CD4-positive, alpha-beta T cell (primary cell): ENCODE results near the gene TLR9. TPM values are rescaled to one million over a fixed set of nuclear protein-coding genes. Genes with fewer than 3 reads are reported as not detected.

ENCODE experiments used
- ATAC-seq: fragments of 200-7000 bp; cut with Tn5 transposase; one replicate; pipeline ENCODE4 v1.10.0; 2022; ENCODE audit warnings: mild to moderate bottlenecking; ENCODE audit not compliant: poor library complexity
- CTCF ChIA-PET: fragments of 350-600 bp; sonication (Branson Sonifier 250); formaldehyde crosslinking; loops from one replicate; lab custom pipeline; 2021; ENCODE audit warnings: antibody characterized with exemption, inconsistent platforms; lab: Charles Lee
- POLR2A ChIA-PET: fragments of 350-600 bp; sonication (Branson Sonifier 250); formaldehyde crosslinking; loops from one replicate; lab custom pipeline; 2021; ENCODE audit warnings: antibody characterized with exemption, inconsistent platforms; lab: Charles Lee
- DNase-seq, 14 experiments: peaks; one replicate each; pipeline ENCODE4 v3.0.0-alpha.2; 2013 to 2020; ENCODE audit warnings: mixed read lengths in 2 of 14
- H3K27ac ChIP-seq, 2 donors: one replicate each; pipeline versions ENCODE4 v1.5.1 to v1.7.0; 2013; ENCODE audit warnings: low read length in 2 of 2, low read depth in 1 of 2, mild to moderate bottlenecking in 1 of 2
- H3K27me3 ChIP-seq, 2 experiments: 1 replicate in 1 of 2; 2 replicates in 1 of 2; pipeline versions ENCODE4 v1.6.1 to v1.7.0; 2013; ENCODE audit warnings: low read length in 2 of 2, control low read depth in 1 of 2, mild to moderate bottlenecking in 1 of 2, moderate library complexity in 1 of 2; ENCODE audit not compliant: insufficient read depth in 2 of 2, control insufficient read depth in 1 of 2
- H3K36me3 ChIP-seq: one replicate; pipeline ENCODE4 v1.6.1; 2013; ENCODE audit warnings: low read length, control low read depth; ENCODE audit not compliant: insufficient read depth
- H3K4me1 ChIP-seq: one replicate; pipeline ENCODE4 v1.6.1; 2013; ENCODE audit warnings: low read length, control low read depth; ENCODE audit not compliant: insufficient read depth
- H3K4me3 ChIP-seq: one replicate; pipeline ENCODE4 v1.5.1; 2013; ENCODE audit warnings: mild to moderate bottlenecking, low read length, moderate library complexity
- H3K9me3 ChIP-seq, 2 experiments: 1 replicate in 1 of 2; 2 replicates in 1 of 2; pipeline versions ENCODE4 v1.6.1 to v1.7.0; 2013; ENCODE audit warnings: low read length in 2 of 2, mild to moderate bottlenecking in 2 of 2, control low read depth in 1 of 2, moderate library complexity in 1 of 2; ENCODE audit not compliant: control insufficient read depth in 1 of 2, insufficient read depth in 1 of 2
- H3K27ac Mint-ChIP-seq: one replicate; pipeline ENCODE4 v1.8.0; 2020; ENCODE audit warnings: mixed read lengths
- H3K27me3 Mint-ChIP-seq: one replicate; pipeline ENCODE4 v1.8.0; 2021; ENCODE audit warnings: mixed read lengths
- H3K36me3 Mint-ChIP-seq: one replicate; pipeline ENCODE4 v1.8.0; 2021; ENCODE audit warnings: low read depth, mixed read lengths
- H3K4me1 Mint-ChIP-seq: one replicate; pipeline ENCODE4 v1.8.0; 2021; ENCODE audit warnings: low read depth, mixed read lengths
- H3K4me3 Mint-ChIP-seq: one replicate; pipeline ENCODE4 v1.8.0; 2020; ENCODE audit warnings: mild to moderate bottlenecking, mixed read lengths
- H3K9me3 Mint-ChIP-seq: one replicate; pipeline ENCODE4 v1.8.0; 2020; ENCODE audit warnings: mixed read lengths
- CTCF ChIP-seq: fragments of 200-600 bp; IDR thresholded peaks from one replicate; pipeline ENCODE4 v1.8.0; 2022; ENCODE audit warnings: antibody characterized with exemption, mild to moderate bottlenecking
- intact Hi-C, 2 experiments: fragments of 100-400 bp; cut with DNase I in 1 of 2; cut with micrococcal nuclease in 1 of 2; formaldehyde crosslinking; loops; one replicate each; pipeline versions ENCODE4 v1.15.1 to v1.9.0; 2023 to 2025; cut with DNase I, micrococcal nuclease
- total RNA-seq, 174 experiments: library from RNA in 2 of 174; stranded (reverse) in 2 of 174; gene quantifications; one replicate each; pipeline ENCODE4 v1.2.3 and lab custom pipeline; 2021 to 2026

TLR9 gene
- total RNA-seq, 2 experiments from 2014 or later: 0.08 to 0.17 TPM

DNA sequence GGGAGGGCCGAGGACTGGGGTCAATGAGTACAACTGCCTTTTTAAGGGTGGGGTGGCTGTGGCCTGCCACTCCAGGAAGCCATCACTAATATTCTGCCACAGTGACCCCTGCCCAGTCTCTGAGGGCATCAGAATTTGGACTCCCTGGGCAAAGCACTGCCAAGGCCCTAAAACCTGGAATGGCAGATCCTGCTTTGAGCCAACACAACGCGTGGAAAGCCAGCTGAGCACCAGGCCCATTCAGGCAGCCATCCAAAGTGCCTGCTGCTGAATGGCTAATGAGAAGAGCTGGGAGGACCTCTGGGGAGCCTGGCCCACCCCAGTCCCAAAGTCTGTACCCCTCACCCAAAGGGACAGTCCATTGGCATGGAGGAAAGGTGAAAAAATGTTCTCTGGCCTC lies 8.5 kb upstream of the TLR9 start:
- Histone ChIP-seq H3K27me3 (no peaks in the 10 kb centered on the region), H3K4me1 (peaks cover 81% of the 10 kb centered on the region), H3K27ac (no peak overlapping the region), H3K36me3 (peaks cover 61% of the 10 kb centered on the region), H3K4me3 (no peak overlapping the region), H3K9me3 (no peaks in the 10 kb centered on the region)
- Mint-ChIP-seq H3K4me1 (peaks cover 68% of the 10 kb centered on the region), H3K4me3 (no peak overlapping the region), H3K9me3 (no peaks in the 10 kb centered on the region), H3K36me3 (peaks cover 75% of the 10 kb centered on the region), H3K27me3 (no peaks in the 10 kb centered on the region), H3K27ac (peak overlapping the region; percentile 63)
- no peak for ATAC-seq
- ChIA-PET CTCF (interaction anchor here (0.8 to 4.9 kb wide), 3 partner anchors 38 to 178 kb away, joined by 3 to 62 read pairs (median 7); partner anchors contain the start of gene WDR82), POLR2A (interaction anchor here (3.6 to 17.5 kb wide), 4 partner anchors 11 to 44 kb away, joined by 19 to 293 read pairs (median 104); partner anchors contain the start of genes PPM1M, TLR9 and WDR82)
- intact Hi-C loops: loop anchor here in 1 of 2 experiments (1.0 kb wide), 1 partner anchor 105 kb away; no protein-coding TSS in a partner anchor
- no peak for TF ChIP-seq CTCF
- no peak for DNase-seq

- TF ChIP-seq CTCF: no peak
- ChIA-PET CTCF (interaction anchor here (1.1 to 4.9 kb wide), 8 partner anchors 10 to 106 kb away, joined by 3 to 62 read pairs (median 12); partner anchors contain the start of gene WDR82), POLR2A (interaction anchor here (1.7 to 3.6 kb wide), 3 partner anchors 20 to 106 kb away, joined by 6 to 19 read pairs (median 9); partner anchors contain the start of gene WDR82)
- H3K9me3 ChIP-seq: no peaks in the 10 kb centered on the region
- ATAC-seq: no peak
- Mint-ChIP-seq H3K36me3 (peaks cover 76% of the 10 kb centered on the region), H3K27me3 (no peaks in the 10 kb centered on the region), H3K4me1 (peaks cover 63% of the 10 kb centered on the region), H3K27ac (peak overlapping the region; percentile 63), H3K9me3 (no peaks in the 10 kb centered on the region), H3K4me3 (peak overlapping the region; percentile 38)
- H3K27ac ChIP-seq: peak overlapping the region in 1 of 2 donors; percentile 16
- no peak for DNase-seq
- H3K4me1 ChIP-seq: peaks cover 76% of the 10 kb centered on the region
- H3K36me3 ChIP-seq: peaks cover 69% of the 10 kb centered on the region
- no peak overlapping the region for H3K4me3 ChIP-seq
- H3K27me3 ChIP-seq: no peaks in the 10 kb centered on the region
- intact Hi-C loops: loop anchor here in 1 of 2 experiments (1.0 kb wide), 1 partner anchor 106 kb away; no protein-coding TSS in a partner anchor
Observed at GRCh38 chr3:52233108-52233591, 7.7 kb upstream of the TLR9 start.

DNA sequence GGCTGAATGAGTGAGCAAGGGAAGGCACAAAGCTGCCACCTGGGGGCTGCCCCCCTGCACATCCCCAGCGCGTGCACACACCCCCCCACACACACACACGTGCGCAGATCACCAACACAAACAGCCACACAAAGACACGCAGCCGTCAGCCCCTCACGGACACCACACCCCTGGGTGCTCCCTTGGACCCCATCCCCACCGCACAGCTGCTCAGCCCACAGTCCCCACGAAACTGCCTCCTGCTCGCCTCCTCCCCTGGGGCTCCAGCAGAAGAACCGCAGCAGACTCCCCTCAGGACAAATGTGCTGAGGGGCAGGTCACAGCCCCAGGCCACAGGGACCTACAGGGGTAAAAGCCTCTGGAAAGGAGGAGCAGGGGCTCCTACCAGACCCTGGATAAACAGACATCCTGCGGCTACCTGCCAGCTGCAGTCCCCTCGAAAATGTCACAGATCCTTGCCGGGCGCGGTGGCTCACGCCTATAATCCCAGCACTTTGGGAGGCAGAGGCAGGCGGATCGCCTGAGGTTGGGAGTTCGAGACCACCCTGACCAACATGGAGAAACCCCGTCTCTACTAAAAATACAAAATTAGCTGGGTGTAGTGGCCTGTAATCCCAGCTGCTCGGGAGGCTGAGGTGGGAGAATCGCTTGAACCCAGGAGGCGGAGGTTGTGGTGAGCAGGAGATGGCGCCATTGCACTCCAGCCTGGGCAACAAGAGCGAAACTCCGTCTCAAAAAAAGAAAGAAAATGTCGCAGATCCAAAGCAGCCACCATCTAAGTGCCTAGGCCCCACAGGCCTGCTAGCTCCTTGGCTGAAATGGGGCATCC lies 7.0 kb upstream of the TLR9 start:
- Mint-ChIP-seq H3K4me1 (peaks cover 56% of the 10 kb centered on the region), H3K9me3 (no peaks in the 10 kb centered on the region), H3K27me3 (no peaks in the 10 kb centered on the region), H3K36me3 (peaks cover 81% of the 10 kb centered on the region), H3K27ac (peak overlapping the region; percentile 63), H3K4me3 (peak overlapping the region; percentile 15)
- peaks cover 74% of the 10 kb centered on the region for H3K4me1 ChIP-seq
- ChIA-PET CTCF (interaction anchor here (0.8 to 4.9 kb wide), 11 partner anchors 8 to 106 kb away, joined by 3 to 62 read pairs (median 8); partner anchors contain the start of gene WDR82), POLR2A (interaction anchor here (1.5 to 3.6 kb wide), 7 partner anchors 10 to 107 kb away, joined by 3 to 19 read pairs (median 7); partner anchors contain the start of gene WDR82)
- ATAC-seq (peak; percentile 43), DNase-seq (peak in 7 of 14 experiments; percentile 27 to 72 (median 48))
- H3K27me3 ChIP-seq: no peaks in the 10 kb centered on the region
- peak; percentile 36 for TF ChIP-seq CTCF
- peak overlapping the region in 1 of 2 donors; percentile 16 for H3K27ac ChIP-seq
- peaks cover 75% of the 10 kb centered on the region for H3K36me3 ChIP-seq
- no peaks in the 10 kb centered on the region for H3K9me3 ChIP-seq
- no peak overlapping the region for H3K4me3 ChIP-seq
- intact Hi-C loops: loop anchor here in 1 of 2 experiments (1.0 kb wide), 1 partner anchor 107 kb away; no protein-coding TSS in a partner anchor
